Endothelial cell of umbilical vein (primary cell): ENCODE data around the gene NR1H2. TPM values are rescaled to one million over a fixed set of nuclear protein-coding genes. Genes with fewer than 3 reads are reported as not detected.

ENCODE experiments used
- BruUV-seq: library from RNA; stranded (reverse); fragments of 400-500 nt; replicated peaks from 2 replicates; lab custom pipeline; 2021; lab: Mats Ljungman, UMichigan
- CTCF ChIA-PET: fragments of 300-600, 350-600 bp; sonication (Branson Sonifier 250); formaldehyde crosslinking; loops from one replicate; lab custom pipeline; 2021; ENCODE audit warnings: antibody characterized with exemption, inconsistent platforms; lab: Charles Lee
- POLR2A ChIA-PET: fragments of 300-600, 350-600 bp; sonication (Branson Sonifier 250); formaldehyde crosslinking; loops from one replicate; lab custom pipeline; 2021; ENCODE audit warnings: antibody characterized with exemption, inconsistent platforms; lab: Charles Lee
- DNase-seq: peaks from one replicate; pipeline ENCODE4 v3.0.0-alpha.2; 2011; ENCODE audit warnings: low read depth, low spot score
- FAIRE-seq: peaks from 2 replicates; lab custom pipeline; 2011; peaks lifted over from hg19 to GRCh38; lab: Jason Lieb, UNC
- H2AFZ ChIP-seq: 2 replicates; pipeline ENCODE4 v1.6.0; 2012; ENCODE audit warnings: low read depth, low read length, control low read depth, inconsistent platforms
- H3K27ac ChIP-seq: 2 replicates; pipeline ENCODE4 v1.5.1; 2011; ENCODE audit warnings: low read depth, mild to moderate bottlenecking, control low read depth, low read length, moderate library complexity; ENCODE audit not compliant: insufficient read depth
- H3K27me3 ChIP-seq, 2 experiments: 2 replicates each; pipeline versions ENCODE4 v1.6.0 to v1.6.1; 2011; ENCODE audit warnings: low read length in 2 of 2, mixed read lengths in 1 of 2; ENCODE audit not compliant: control insufficient read depth in 2 of 2, insufficient read depth in 2 of 2
- H3K36me3 ChIP-seq, 2 experiments: 2 replicates in 1 of 2; 3 replicates in 1 of 2; pipeline ENCODE4 v1.5.1; 2011; ENCODE audit warnings: low read length in 2 of 2, mild to moderate bottlenecking in 1 of 2, moderate library complexity in 1 of 2; ENCODE audit not compliant: control insufficient read depth in 2 of 2, insufficient read depth in 2 of 2; ENCODE audit errors: extremely low read depth in 1 of 2
- H3K4me1 ChIP-seq: 3 replicates; pipeline ENCODE4 v1.5.1; 2011; ENCODE audit warnings: mild to moderate bottlenecking, low read length; ENCODE audit not compliant: control insufficient read depth, insufficient read depth; ENCODE audit errors: extremely low read depth
- H3K4me2 ChIP-seq: 2 replicates; pipeline ENCODE4 v1.6.1; 2011; ENCODE audit warnings: low read length, control low read depth, mixed read lengths; ENCODE audit not compliant: insufficient read depth
- H3K4me3 ChIP-seq, 3 experiments: fragments of 200-600 bp in 1 of 3; sonication (generic), shearing (Covaris generic) in 1 of 3; replicated peaks in 1 of 3; 2 replicates each; pipeline ENCODE4 v1.5.1; 2011 to 2016; ENCODE audit warnings: control low read depth in 3 of 3, low read length in 3 of 3, mild to moderate bottlenecking in 2 of 3, inconsistent platforms in 1 of 3, low read depth in 1 of 3, moderate library complexity in 1 of 3; ENCODE audit not compliant: insufficient read depth in 1 of 3
- H3K79me2 ChIP-seq: 2 replicates; pipeline ENCODE4 v1.6.0; 2012; ENCODE audit warnings: low read length, inconsistent platforms; ENCODE audit not compliant: control insufficient read depth, insufficient read depth
- H3K9ac ChIP-seq: replicated peaks from 2 replicates; pipeline ENCODE3; 2011; ENCODE audit warnings: low read length, control low read depth; ENCODE audit not compliant: insufficient read depth; ENCODE audit errors: extremely low read depth
- H3K9me1 ChIP-seq: replicated peaks from 3 replicates; pipeline ENCODE4 v1.6.0; 2011; ENCODE audit warnings: mild to moderate bottlenecking, low read length; ENCODE audit not compliant: control insufficient read depth, insufficient read depth; ENCODE audit errors: extremely low read depth
- H3K9me3 ChIP-seq: replicated peaks from 2 replicates; pipeline ENCODE4 v1.5.1; 2012; ENCODE audit warnings: low read length, inconsistent platforms; ENCODE audit not compliant: control insufficient read depth, insufficient read depth
- H4K20me1 ChIP-seq: replicated peaks from 2 replicates; pipeline ENCODE3; 2011; ENCODE audit warnings: mild to moderate bottlenecking, low read length; ENCODE audit not compliant: control insufficient read depth, insufficient read depth; ENCODE audit errors: extremely low read depth
- CTCF ChIP-seq, 2 donors: IDR thresholded peaks; 1 replicate in 1 of 2; 2 replicates in 1 of 2; pipeline ENCODE4 v1.5.1; 2011; ENCODE audit warnings: low read length in 2 of 2, mild to moderate bottlenecking in 2 of 2, moderate library complexity in 2 of 2, control low read depth in 1 of 2, inconsistent platforms in 1 of 2, low read depth in 1 of 2; ENCODE audit not compliant: insufficient read depth in 1 of 2; ENCODE audit errors: extremely low read depth in 1 of 2
- EZH2 ChIP-seq: IDR thresholded peaks from 2 replicates; pipeline ENCODE4 v1.6.1; 2012; ENCODE audit warnings: borderline replicate concordance, low read depth, mild to moderate bottlenecking, moderate library complexity, low read length, inconsistent platforms; ENCODE audit not compliant: severe bottlenecking
- FOS ChIP-seq: IDR thresholded peaks from 2 replicates; pipeline ENCODE4 v1.6.1; 2011; ENCODE audit warnings: mild to moderate bottlenecking, low read length, moderate library complexity, borderline replicate concordance; ENCODE audit not compliant: insufficient read depth
- GATA2 ChIP-seq: IDR thresholded peaks from 2 replicates; pipeline ENCODE4 v1.7.0; 2011; ENCODE audit warnings: low read depth, mild to moderate bottlenecking, moderate library complexity, mixed read lengths, low read length; ENCODE audit not compliant: insufficient read length, insufficient read depth
- JUN ChIP-seq: IDR thresholded peaks from 2 replicates; pipeline ENCODE4 v1.6.1; 2011; ENCODE audit warnings: borderline replicate concordance, low read depth; ENCODE audit not compliant: insufficient read length, insufficient read depth
- MAX ChIP-seq: IDR thresholded peaks from 2 replicates; pipeline ENCODE4 v1.6.1; 2011; ENCODE audit not compliant: insufficient read depth, insufficient read length
- MYC ChIP-seq: IDR thresholded peaks from one replicate; pipeline ENCODE4 v1.6.1; 2011; ENCODE audit warnings: mild to moderate bottlenecking, low read depth, low read length
- POLR2A ChIP-seq: IDR thresholded peaks from 2 replicates; pipeline ENCODE4 v1.6.1; 2012; ENCODE audit warnings: low read depth, mild to moderate bottlenecking, control low read depth, low read length
- POLR2AphosphoS5 ChIP-seq: IDR thresholded peaks from 2 replicates; pipeline ENCODE4 v1.6.1; 2012; ENCODE audit warnings: low read depth, mild to moderate bottlenecking, control low read depth, low read length, moderate library complexity; ENCODE audit not compliant: insufficient read depth
- dilution Hi-C: fragments of 300-500 bp; cut with MboI; formaldehyde crosslinking; loops from one replicate; pipeline ENCODE4 v1.15.0; 2019; ENCODE audit warnings: low sequenced_read_pairs; ENCODE audit not compliant: extremely low pct_ligation_motif_present
- intact Hi-C: fragments of 100-400 bp; cut with micrococcal nuclease; formaldehyde crosslinking; loops from one replicate; pipeline ENCODE4 v1.10.0; 2022
- polyA plus RNA-seq, 4 experiments: library from polyadenylated mRNA; depleted of rRNA in 3 of 4; stranded (reverse) in 3 of 4; unstranded in 1 of 4; fragments of >200 nt; gene quantifications; 2 replicates each; pipeline versions ENCODE4 v1.2.1 to v1.2.3, GENCODE V29; 2011 to 2012; ENCODE audit warnings: missing spikeins in 1 of 4
- total RNA-seq: library from RNA; stranded (reverse); gene quantifications from 2 replicates; pipeline ENCODE4 v1.2.3, GENCODE V29; 2021

The NR1H2 gene
- total and polyA plus RNA-seq, 2 donors (not counting 3 experiments of a cell fraction or from before 2014, with no cell fraction given) = 46.7 to 48.4 TPM

- Histone ChIP-seq H3K79me2 (no peaks in the 10 kb centered on the region), H3K4me2 (no peak overlapping the region), H4K20me1 (no peaks in the 10 kb centered on the region), H3K27ac (no peak overlapping the region), H3K27me3 (peaks cover 15 to 19% of the 10 kb centered on the region in 2 experiments), H3K4me3 (no peak overlapping the region), H2AFZ (no peak overlapping the region), H3K9me1 (no peaks in the 10 kb centered on the region), H3K9ac (no peak overlapping the region), H3K9me3 (no peaks in the 10 kb centered on the region), H3K4me1 (no peaks in the 10 kb centered on the region), H3K36me3 (peaks cover 0 to 3% of the 10 kb centered on the region in 2 experiments)
- dilution Hi-C loops = no loop called here
- TF ChIP-seq FOS = no peak
- TF ChIP-seq GATA2 = no peak
- no peak for TF ChIP-seq POLR2A
- TF ChIP-seq MYC = no peak
- TF ChIP-seq EZH2 = no peak
- TF ChIP-seq MAX = no peak
- no peak for TF ChIP-seq POLR2AphosphoS5
- no peak for TF ChIP-seq JUN
- TF ChIP-seq CTCF (IDR thresholded peaks at IDR 0.05; ENCODE audit: extremely low read depth in 1 of 2, insufficient read depth in 1 of 2, low read depth in 1 of 2, low read length in 2 of 2) = no peak
- FAIRE-seq (no peak), DNase-seq (no peak)
- ChIA-PET CTCF (interaction anchor here (0.6 to 5.7 kb wide), 16 partner anchors 9 to 506 kb away, joined by 3 to 88 read pairs (median 5); partner anchors contain the start of genes NR1H2 and POLD1), POLR2A (no interaction called here)
- intact Hi-C loops = loop anchor here (1.0 kb wide), 1 partner anchor 46 kb away; no protein-coding TSS in a partner anchor
- BruUV-seq = no TSS peak
Measured at GRCh38 chr19:50415661-50416033, 39.4 kb downstream of the NR1H2 start.
